ENCODE data around the gene AFAP1.

AFAP1 gene

GRCh38 chr4:7890635-7891393 is 48.8 kb downstream of the AFAP1 start:
- no peak for DNase-seq

DNA sequence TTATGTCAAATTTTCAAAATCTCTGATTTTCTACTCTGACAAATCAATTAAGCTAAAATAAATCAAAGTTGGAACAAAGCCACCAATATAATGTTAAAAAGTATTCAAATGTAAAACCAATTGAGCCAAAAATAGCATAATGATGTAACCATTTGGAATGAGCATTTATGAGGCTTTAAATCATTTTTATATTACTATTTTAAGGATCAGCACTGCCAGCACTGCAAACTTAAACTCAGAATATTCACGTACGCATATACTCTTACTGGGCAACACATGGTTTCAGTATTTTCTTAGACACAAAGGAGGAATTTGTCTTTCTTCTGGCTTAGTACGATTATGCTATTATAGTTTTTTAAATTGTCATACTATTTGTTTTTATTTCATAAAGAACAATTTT is 52.2 kb downstream of the AFAP1 start:
- no peak for DNase-seq

GRCh38 chr4:7886007-7886973 is 53.4 kb downstream of the AFAP1 start:
- DNase-seq = no peak

DNA sequence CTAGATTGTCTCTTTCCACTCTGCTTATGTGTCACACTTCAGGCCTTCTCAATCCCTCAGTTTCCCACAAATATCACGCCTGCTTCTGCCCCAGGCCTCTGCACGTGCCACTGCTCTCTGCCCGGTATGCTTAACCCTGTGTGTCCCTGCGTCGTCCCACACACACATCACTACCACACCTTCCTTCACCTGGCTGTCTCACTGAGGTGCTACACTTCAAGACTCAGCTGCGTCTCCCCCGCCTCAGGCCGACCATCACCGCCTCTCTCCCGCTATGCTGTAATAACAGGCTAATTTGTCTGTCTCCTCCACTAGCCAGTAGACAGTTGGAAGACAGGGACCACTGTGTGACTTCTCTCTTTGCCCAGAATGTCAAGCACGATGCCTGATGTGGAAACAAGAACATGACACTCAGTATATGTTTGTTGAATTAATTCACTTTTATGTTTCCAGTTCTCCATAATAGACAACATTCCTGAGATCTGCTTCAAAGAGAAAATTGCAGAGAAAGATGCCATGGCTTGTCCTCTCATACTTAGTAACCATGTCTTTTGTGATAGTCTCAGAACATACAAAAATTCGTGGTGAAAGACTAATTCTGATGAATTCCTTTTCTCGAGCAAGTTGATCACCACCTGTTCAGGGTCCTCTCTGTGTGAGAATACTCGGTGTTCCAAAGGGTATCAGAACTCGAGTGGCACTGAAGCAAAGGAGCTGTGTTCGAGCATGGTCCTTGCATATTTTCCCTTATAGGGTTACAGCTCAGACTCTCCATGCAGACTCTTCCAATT is 54.2 kb downstream of the AFAP1 start:
- no peak for DNase-seq

- no peak for DNase-seq
These were observed 59.0 kb downstream of the AFAP1 start for GRCh38 chr4:7880683-7881082.

DNA sequence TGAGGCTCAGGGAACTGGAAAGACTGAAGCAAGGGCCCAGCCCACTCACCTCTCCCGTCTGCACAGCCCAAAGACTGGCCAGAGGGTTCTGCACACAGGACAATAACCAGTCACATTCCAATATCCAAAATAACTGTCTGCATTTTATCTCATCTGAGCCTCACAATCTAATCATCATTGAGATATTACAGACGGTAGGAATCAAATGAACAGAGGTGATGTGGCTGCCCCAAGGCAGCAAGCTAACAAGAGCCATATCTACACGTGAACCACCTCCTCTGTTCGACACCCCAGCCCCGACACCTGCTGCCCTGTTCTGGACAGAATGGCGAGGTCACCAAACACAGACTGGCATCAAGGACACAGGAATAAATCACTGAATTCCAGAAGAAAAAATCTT is 60.5 kb downstream of the AFAP1 start:
- DNase-seq = no peak

DNA sequence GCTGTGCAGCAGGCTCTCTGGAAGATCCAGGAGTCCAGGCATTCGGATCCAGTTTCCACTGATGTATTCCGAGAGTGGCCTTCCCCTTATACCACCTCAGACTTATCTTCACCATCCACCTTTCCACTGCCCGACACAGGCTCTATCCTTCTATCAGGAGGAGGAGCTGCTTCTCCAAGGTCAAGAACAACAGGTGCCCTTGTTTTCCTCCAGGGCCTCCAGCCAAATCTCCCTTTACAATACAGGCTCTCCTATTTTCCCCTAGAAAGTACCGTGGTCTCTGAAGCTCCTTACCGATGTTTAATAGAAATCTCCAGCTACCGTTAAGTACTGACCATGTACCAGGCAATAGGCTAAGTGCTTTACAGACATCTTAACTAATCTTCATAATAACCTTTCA is 61.3 kb downstream of the AFAP1 start:
- DNase-seq = no peak

GRCh38 chr4:7877176-7877575 is 62.5 kb downstream of the AFAP1 start:
- DNase-seq = no peak

- no peak for DNase-seq
These were observed 63.3 kb downstream of the AFAP1 start for GRCh38 chr4:7876201-7876875.

DNA sequence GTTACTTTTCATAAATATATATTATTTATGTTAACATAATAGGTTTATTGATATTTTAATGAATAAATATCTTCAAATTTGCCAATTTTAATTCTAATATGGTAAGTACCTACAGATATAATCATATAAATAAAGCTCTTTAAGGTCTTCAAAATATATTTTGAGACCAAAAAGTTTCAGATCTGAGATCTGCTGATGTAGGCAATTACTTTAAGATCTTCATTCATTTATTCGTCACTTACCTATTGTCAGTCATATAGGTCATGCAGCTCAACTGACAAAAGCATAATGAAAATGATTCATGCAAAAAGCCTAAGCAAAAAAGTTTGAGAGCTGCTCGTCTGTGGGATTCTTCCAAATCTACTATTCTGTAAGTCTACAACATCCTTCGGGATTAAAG is 64.8 kb downstream of the AFAP1 start:
- no peak for DNase-seq

DNA sequence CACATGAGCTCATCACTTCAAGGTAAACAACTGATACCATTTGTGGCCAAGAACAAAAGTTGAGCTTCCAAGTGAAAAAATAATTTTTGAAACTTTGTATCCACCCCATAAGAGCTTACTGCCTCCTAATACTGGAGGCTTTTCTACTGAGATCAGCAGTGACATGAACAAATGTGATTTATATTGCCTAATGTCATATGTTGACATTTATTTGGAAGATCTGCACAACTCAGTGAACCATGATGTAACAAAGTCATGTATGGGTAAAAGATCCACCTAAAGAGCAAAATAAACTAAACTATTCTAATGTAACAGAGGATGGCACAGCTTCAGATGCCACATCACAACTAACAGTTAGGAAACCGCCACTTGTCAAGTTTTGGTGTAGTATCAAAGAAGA is 65.8 kb downstream of the AFAP1 start:
- DNase-seq = no peak

DNA sequence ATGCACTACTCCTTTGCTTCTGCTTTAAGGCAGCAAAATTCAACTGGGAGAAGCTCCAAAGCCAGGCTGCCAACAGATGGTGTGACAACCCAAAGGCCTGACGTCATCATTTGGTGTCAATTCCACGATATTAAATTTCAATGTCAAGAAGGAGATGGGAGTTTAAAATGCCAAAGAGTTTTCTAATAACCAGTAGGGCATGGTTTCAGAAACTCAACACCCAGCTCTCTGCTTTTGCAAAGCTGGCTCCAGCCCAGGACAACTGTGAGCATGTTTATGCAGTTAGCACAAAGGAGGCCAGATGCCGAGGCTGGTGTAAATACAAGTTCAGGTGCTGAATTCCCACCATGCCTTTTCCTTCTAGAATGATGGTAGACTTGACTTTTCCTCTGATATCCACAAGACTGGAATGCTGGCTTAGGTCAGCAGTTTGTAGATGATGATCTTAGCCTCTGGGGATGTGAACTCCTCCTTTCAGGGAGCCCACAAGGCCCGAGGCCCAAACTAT is 67.3 kb downstream of the AFAP1 start:
- no peak for DNase-seq

DNA sequence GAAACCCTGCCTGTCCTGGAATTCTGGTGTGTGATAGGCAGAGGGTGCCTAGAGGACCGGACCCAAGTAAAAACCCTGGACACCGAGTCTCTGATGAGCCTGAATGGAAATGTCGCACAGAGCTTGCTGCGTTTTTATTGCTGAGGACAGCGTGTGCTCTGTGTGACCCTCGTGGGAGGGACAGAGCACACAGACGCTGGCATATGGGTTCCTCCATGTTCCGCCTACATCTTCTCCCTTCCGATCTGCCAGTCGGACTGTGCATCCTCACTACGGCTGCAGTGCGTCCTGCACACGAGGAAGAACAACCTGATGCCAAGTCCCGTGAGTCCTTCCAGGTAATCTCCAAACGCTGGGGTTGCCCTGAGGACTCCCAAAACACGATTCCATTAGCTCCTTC is 68.3 kb downstream of the AFAP1 start:
- no peak for DNase-seq

GRCh38 chr4:7868892-7869471 is 70.7 kb downstream of the AFAP1 start:
- no peak for DNase-seq

DNA sequence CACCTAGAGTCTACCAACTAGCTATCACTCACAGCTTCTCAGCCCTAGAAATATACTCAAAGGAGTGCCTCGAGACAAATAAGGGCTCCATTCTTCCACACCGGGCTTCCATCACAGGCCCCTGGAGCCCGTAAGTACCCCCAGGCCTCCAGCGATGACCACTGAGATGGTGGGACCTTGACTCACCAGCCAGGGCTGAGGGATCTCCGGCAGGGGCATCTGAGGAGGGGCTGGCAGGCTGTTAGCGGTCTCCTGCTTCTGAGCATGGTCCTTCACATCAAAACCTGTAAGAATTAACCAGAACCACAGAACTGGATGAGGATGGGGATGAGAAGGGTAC is 71.3 kb downstream of the AFAP1 start:
- no peak for DNase-seq

- DNase-seq = no peak
These were observed 71.8 kb downstream of the AFAP1 start for GRCh38 chr4:7867701-7868435.

GRCh38 chr4:7867191-7867590 is 72.5 kb downstream of the AFAP1 start:
- no peak for DNase-seq

DNA sequence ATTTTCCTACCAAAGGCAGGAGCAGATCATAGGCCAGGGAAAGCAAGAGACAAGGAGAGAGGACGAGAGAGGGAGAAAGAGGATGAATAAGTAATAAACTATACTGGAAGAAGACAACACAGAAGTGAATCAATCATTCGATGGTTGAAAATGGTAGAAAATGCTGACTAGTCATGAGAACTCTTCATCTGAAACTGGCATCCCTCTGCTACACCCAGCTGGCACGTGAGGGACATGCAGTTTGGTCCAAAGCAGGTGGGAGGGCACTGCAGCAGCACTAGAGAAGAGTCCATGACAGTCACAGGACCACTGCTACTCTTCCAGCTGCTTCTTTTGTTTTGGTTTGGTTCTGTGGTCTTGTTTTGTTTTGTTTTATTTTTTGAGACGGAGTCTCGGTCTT is 74.1 kb downstream of the AFAP1 start:
- DNase-seq = no peak

GRCh38 chr4:7864685-7865084 is 75.0 kb downstream of the AFAP1 start:
- DNase-seq = no peak

DNA sequence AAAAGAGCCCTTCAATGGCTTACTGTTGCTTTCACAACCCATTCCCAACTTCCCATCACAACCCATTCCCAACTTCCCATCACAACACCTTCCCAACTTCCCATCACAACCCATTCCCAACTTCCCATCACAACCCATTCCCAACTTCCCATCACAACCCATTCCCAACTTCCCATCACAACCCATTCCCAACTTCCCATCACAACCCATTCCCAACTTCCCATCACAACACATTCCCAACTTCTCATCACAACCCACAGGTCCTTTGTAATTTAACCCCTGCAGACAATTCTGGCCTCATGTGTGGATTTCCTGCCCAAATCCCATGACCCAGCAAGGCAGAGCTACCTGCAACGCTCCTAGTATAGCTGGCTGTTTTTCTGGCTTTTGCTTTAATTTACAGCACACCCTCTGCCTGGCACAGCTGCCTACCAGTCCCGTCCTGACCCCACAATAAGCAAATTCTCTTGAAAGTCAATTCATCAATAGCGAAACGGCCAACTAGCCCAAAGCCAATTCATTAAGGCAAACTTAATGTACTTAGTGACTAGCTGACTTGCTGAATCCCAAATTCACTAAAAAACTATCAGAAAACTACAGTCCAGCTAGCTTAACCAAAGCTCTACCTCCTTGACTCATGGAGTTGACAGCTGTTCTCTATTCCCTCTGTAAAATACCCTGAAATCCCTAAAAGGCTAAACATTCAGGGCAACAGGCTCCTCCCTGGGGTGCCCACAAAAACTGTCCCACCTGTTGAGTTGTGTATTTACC is 75.6 kb downstream of the AFAP1 start:
- no peak for DNase-seq
